Common myeloid progenitor, CD34-positive (primary cell): Measurements from ENCODE around the gene BEST1.

ENCODE experiments used
- CTCF ChIA-PET: fragments of 350-600 bp; sonication (Branson Sonifier 250); formaldehyde crosslinking; loops from one replicate; lab custom pipeline; 2021; ENCODE audit warnings: antibody characterized with exemption; lab: Charles Lee
- POLR2A ChIA-PET: fragments of 350-600 bp; sonication (Branson Sonifier 250); formaldehyde crosslinking; loops from one replicate; lab custom pipeline; 2021; ENCODE audit warnings: antibody characterized with exemption; lab: Charles Lee
- DNase-seq, 3 donors: peaks; one replicate each; pipeline versions ENCODE4 v3.0.0 to v3.0.0-alpha.2; 2013
- H3K27ac ChIP-seq, 2 experiments: 1 replicate in 1 of 2; 2 replicates in 1 of 2; pipeline ENCODE4 v1.7.0; 2013; ENCODE audit warnings: inconsistent platforms in 2 of 2, low read length in 2 of 2, mild to moderate bottlenecking in 2 of 2, low read depth in 1 of 2, moderate library complexity in 1 of 2; ENCODE audit not compliant: severe bottlenecking in 2 of 2, insufficient read depth in 1 of 2, poor library complexity in 1 of 2
- H3K27me3 ChIP-seq, 5 experiments: replicated peaks in 2 of 5; 1 replicate in 3 of 5; 2 replicates in 2 of 5; pipeline versions ENCODE4 v1.6.1 to v1.7.0; 2013; ENCODE audit warnings: low read length in 4 of 5, mild to moderate bottlenecking in 2 of 5, moderate library complexity in 2 of 5, inconsistent platforms in 1 of 5; ENCODE audit not compliant: insufficient read depth in 5 of 5, control insufficient read depth in 4 of 5
- H3K36me3 ChIP-seq, 4 experiments: 1 replicate in 2 of 4; 2 replicates in 2 of 4; pipeline versions ENCODE4 v1.6.1 to v1.7.0; 2013; ENCODE audit warnings: low read length in 3 of 4, control low read depth in 1 of 4, mild to moderate bottlenecking in 1 of 4; ENCODE audit not compliant: control insufficient read depth in 4 of 4, insufficient read depth in 4 of 4
- H3K4me1 ChIP-seq, 4 experiments: 1 replicate in 3 of 4; 2 replicates in 1 of 4; pipeline versions ENCODE4 v1.6.1 to v1.7.1; 2013; ENCODE audit warnings: low read length in 3 of 4, mild to moderate bottlenecking in 3 of 4, control low read depth in 1 of 4, inconsistent platforms in 1 of 4, moderate library complexity in 1 of 4; ENCODE audit not compliant: control insufficient read depth in 4 of 4, insufficient read depth in 4 of 4; ENCODE audit errors: control extremely low read depth in 1 of 4
- H3K4me3 ChIP-seq, 7 experiments: 1 replicate in 4 of 7; 2 replicates in 3 of 7; pipeline versions ENCODE4 v1.5.1 to v1.7.0; 2013; ENCODE audit warnings: mild to moderate bottlenecking in 7 of 7, low read length in 6 of 7, moderate library complexity in 6 of 7, inconsistent platforms in 2 of 7, low read depth in 2 of 7, control low read depth in 1 of 7; ENCODE audit not compliant: insufficient read depth in 4 of 7, control insufficient read depth in 1 of 7; ENCODE audit errors: extremely low read depth in 1 of 7
- H3K9me3 ChIP-seq, 5 experiments: 1 replicate in 4 of 5; 2 replicates in 1 of 5; pipeline versions ENCODE4 v1.6.1 to v1.7.1; 2013; ENCODE audit warnings: low read length in 4 of 5, mild to moderate bottlenecking in 2 of 5, inconsistent platforms in 1 of 5, low read depth in 1 of 5, moderate library complexity in 1 of 5; ENCODE audit not compliant: control insufficient read depth in 4 of 5, insufficient read depth in 2 of 5; ENCODE audit errors: control extremely low read depth in 1 of 5
- WGBS: methylation state at CpG from one replicate; pipeline ENCODE4 v1.1.5; 2013; ENCODE audit not compliant: insufficient coverage; 5-methylcytosine and 5-hydroxymethylcytosine counted together

BEST1 gene

DNA sequence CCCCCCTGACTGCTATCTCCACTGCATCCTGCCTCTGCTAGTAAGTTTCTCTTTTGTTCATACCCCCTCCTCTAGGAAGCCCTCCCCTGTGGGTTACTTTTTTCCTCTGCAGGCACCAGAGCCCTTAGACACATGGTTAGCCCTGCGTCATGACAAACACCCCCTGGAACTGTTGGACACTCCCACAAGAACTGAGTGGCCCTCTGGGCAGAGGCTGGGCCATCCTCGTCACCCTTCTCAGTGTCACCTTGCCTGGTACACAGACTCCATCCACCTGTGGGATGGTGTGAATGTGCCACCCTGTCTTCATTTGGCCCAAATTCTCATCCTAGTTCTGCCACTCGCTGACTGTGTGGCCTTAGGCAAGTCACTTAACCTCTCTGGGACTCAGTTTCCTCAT lies 28.7 kb upstream of the BEST1 start:
- Histone ChIP-seq H3K4me1 (peaks cover 0 to 38% (median 17%) of the 10 kb centered on the region in 4 experiments), H3K9me3 (no peaks in the 10 kb centered on the region), H3K36me3 (no peaks in the 10 kb centered on the region), H3K4me3 (no peak overlapping the region), H3K27ac (no peak overlapping the region), H3K27me3 (peaks cover 0 to 35% (median 8%) of the 10 kb centered on the region in 5 experiments)
- 87% methylated on average over 2 of the region's 3 CpGs for WGBS
- CTCF ChIA-PET: interaction anchor here (1.1 to 3.9 kb wide), 4 partner anchors 23 to 161 kb away, joined by 4 to 23 read pairs (median 8); no protein-coding TSS in a partner anchor
- POLR2A ChIA-PET: no interaction called here
- DNase-seq: no peak

DNA sequence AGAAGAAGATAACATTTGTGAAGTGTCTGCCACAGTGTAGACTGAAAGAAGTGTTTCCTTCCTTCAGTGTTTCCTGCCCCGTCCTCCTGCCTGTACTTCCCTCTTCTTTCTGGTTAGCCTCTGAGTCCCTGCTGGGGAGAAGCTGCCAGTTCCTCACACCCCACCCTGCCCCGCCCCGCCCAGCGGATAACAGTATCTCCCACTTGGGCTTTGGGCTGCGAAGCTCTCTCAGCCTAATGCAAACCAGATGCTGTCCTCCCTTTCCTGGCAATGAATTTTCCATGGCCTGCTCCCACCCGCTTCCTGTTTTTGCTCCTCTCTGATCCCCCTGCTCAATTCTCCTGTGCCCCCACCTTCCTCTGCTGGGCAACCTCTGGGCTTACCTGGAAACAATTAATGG lies 27.6 kb upstream of the BEST1 start:
- Histone ChIP-seq H3K27me3 (peaks cover 0 to 24% (median 8%) of the 10 kb centered on the region in 5 experiments), H3K4me1 (peaks cover 0 to 28% (median 11%) of the 10 kb centered on the region in 4 experiments), H3K36me3 (no peaks in the 10 kb centered on the region), H3K9me3 (no peaks in the 10 kb centered on the region), H3K27ac (no peak overlapping the region), H3K4me3 (no peak overlapping the region)
- POLR2A ChIA-PET: no interaction called here
- 7% methylated on average over 4 of the region's 6 CpGs for WGBS
- CTCF ChIA-PET: interaction anchor here (0.7 to 3.9 kb wide), 6 partner anchors 9 to 155 kb away, joined by 3 to 23 read pairs (median 4); no protein-coding TSS in a partner anchor
- DNase-seq: peak; percentile 24 to 65 (median 61)

- 84% methylated on average over 17 of the region's 18 CpGs for WGBS
- DNase-seq: peak in 2 of 3 donors; percentile 43 to 69
- ChIA-PET CTCF (interaction anchor here (1.0 to 3.9 kb wide), 7 partner anchors 8 to 126 kb away, joined by 3 to 23 read pairs (median 4); no protein-coding TSS in a partner anchor), POLR2A (no interaction called here)
- no peak overlapping the region for H3K27ac ChIP-seq
- H3K27me3 ChIP-seq: peaks cover 0 to 15% (median 0%) of the 10 kb centered on the region in 5 experiments
- no peaks in the 10 kb centered on the region for H3K36me3 ChIP-seq
- H3K9me3 ChIP-seq: peaks cover 0 to 3% (median 0%) of the 10 kb centered on the region in 5 experiments
- peaks cover 0 to 21% (median 6%) of the 10 kb centered on the region in 4 experiments for H3K4me1 ChIP-seq
- no peak overlapping the region for H3K4me3 ChIP-seq
Measured at GRCh38 chr11:61923166-61924063, 26.7 kb upstream of the BEST1 start.

- WGBS: 98% methylated on average over 5 of the region's 6 CpGs
Measured at GRCh38 chr11:61924064-61924455, 26.1 kb upstream of the BEST1 start.

GRCh38 chr11:61925736-61926135 lies 24.4 kb upstream of the BEST1 start:
- Histone ChIP-seq H3K4me3 (no peak overlapping the region), H3K36me3 (no peaks in the 10 kb centered on the region), H3K27me3 (no peaks in the 10 kb centered on the region), H3K4me1 (peaks cover 0 to 21% (median 6%) of the 10 kb centered on the region in 4 experiments), H3K9me3 (peaks cover 0 to 5% (median 0%) of the 10 kb centered on the region in 5 experiments), H3K27ac (no peak overlapping the region)
- POLR2A ChIA-PET: interaction anchor here (0.5 kb wide), 1 partner anchor 1119 kb away, joined by 5 read pairs; no protein-coding TSS in a partner anchor
- CTCF ChIA-PET: interaction anchor here (0.7 to 3.9 kb wide), 6 partner anchors 10 to 156 kb away, joined by 3 to 23 read pairs (median 6); no protein-coding TSS in a partner anchor
- WGBS: 100% methylated on average over 2 of the region's 2 CpGs
- no peak for DNase-seq

More at GRCh38 chr11:61924064-61924455, 26.1 kb upstream of the BEST1 start:
- Histone ChIP-seq H3K4me1 (peaks cover 0 to 21% (median 6%) of the 10 kb centered on the region in 4 experiments), H3K27ac (no peak overlapping the region), H3K36me3 (no peaks in the 10 kb centered on the region), H3K9me3 (peaks cover 0 to 5% (median 0%) of the 10 kb centered on the region in 5 experiments), H3K27me3 (peaks cover 0 to 9% (median 0%) of the 10 kb centered on the region in 5 experiments), H3K4me3 (no peak overlapping the region)
- ChIA-PET POLR2A (no interaction called here), CTCF (interaction anchor here (1.1 to 3.9 kb wide), 6 partner anchors 11 to 127 kb away, joined by 3 to 23 read pairs (median 4); no protein-coding TSS in a partner anchor)
- DNase-seq: no peak

DNA sequence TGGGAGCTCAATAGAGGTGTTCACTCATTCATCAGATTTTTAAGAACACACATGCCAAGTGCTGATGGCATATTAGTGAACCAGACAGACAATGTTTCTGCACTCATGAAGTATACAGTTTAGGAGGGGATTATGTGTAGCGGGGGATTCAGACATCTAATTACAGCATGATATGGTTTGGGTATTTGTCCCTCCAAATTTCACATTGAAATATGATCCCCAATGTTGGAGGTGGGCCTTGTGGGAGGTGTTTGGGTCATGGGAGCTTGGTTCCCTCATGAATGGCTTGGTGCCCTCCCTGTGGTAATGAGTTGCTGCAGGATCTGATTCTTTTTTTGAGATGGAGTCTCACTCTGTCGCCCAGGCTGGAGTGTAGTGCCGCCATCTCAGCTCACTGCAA lies 23.9 kb upstream of the BEST1 start:
- Histone ChIP-seq H3K36me3 (no peaks in the 10 kb centered on the region), H3K27ac (no peak overlapping the region), H3K4me3 (no peak overlapping the region), H3K9me3 (peaks cover 0 to 5% (median 0%) of the 10 kb centered on the region in 5 experiments), H3K4me1 (peaks cover 0 to 21% (median 6%) of the 10 kb centered on the region in 4 experiments), H3K27me3 (no peaks in the 10 kb centered on the region)
- CTCF ChIA-PET: interaction anchor here (1.3 to 2.5 kb wide), 4 partner anchors 11 to 27 kb away, joined by 3 to 9 read pairs (median 6); no protein-coding TSS in a partner anchor
- POLR2A ChIA-PET: no interaction called here
- no peak for DNase-seq
- 95% methylated on average over 2 of the region's 3 CpGs for WGBS
